CD4-positive, alpha-beta T cell treated with Interleukin-15 for 1 hour (primary cell): Measurements from ENCODE around the gene HARS1.
A peak's percentile ranks its signal among the peaks of the same experiment; 100 is the strongest.
"Not testable (repeated sequence)": the region's sequence is repeated elsewhere in the genome, so short reads cannot be mapped to it uniquely, and the experiment has no call there.

ENCODE experiments used
- DNase-seq: peaks from one replicate; pipeline ENCODE4 v3.0.0-alpha.2; 2020

The HARS1 gene

GRCh38 chr5:140674211-140674610 lies 17.0 kb downstream of the HARS1 start:
- DNase-seq: no peak

DNA sequence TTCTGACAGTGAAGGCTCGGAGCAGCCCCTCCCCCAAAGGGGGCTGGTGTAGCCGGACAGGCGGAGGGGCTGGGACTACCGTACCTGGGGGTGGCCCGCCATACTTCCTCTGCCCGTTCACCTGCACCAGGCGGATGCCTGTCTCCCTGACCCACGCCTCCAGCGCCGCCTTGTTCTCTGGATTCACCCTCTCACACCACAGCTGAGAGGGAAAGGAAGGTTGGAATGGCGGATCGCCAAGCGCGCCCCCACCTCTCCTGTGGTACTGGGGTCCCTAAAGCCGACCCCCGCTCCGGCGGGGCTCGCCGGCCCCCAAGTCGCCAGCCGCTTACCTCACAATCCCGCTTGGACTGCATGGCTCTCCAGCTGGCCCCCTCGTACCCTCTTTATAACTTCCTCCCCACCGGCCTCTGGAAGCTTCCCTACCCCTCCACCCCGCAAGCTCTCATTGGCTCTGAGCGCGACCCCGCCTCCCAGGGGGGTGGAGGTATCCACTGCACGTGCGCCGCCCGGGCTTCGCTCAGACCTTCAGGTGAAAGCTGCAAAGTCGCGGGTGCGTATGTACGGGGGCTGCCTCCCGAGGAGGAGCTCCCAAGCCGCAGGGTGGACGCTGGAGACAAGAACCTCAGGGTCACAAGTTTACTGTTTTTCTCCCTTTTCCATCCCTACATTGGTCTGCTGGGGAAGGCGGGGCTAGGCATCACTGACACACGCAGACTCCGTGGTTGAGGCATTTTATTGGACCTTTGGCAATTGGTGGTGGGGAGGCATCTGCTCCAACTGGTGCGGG lies 17.8 kb downstream of the HARS1 start, which contains the start of gene DND1:
DND1 (minus strand) TSS at position 390 of the 790 bp plus-strand sequence; CDS start at position 356, 34 bp downstream.
- no peak for DNase-seq

GRCh38 chr5:140672455-140673186 lies 18.5 kb downstream of the HARS1 start:
- no peak for DNase-seq

GRCh38 chr5:140671472-140672125 lies 19.6 kb downstream of the HARS1 start:
- DNase-seq: no peak

GRCh38 chr5:140671035-140671434 lies 20.1 kb downstream of the HARS1 start:
- DNase-seq: not testable (repeated sequence)

- peak; percentile 96 for DNase-seq
Observed at GRCh38 chr5:140664359-140665119, 26.6 kb downstream of the HARS1 start, which contains the start of gene WDR55. TSS of gene WDR55 (plus strand) at chr5:140664904. CDS start at chr5:140664913, 9 bp downstream.

- DNase-seq: no peak
Observed at GRCh38 chr5:140664030-140664358, 27.2 kb downstream of the HARS1 start.

DNA sequence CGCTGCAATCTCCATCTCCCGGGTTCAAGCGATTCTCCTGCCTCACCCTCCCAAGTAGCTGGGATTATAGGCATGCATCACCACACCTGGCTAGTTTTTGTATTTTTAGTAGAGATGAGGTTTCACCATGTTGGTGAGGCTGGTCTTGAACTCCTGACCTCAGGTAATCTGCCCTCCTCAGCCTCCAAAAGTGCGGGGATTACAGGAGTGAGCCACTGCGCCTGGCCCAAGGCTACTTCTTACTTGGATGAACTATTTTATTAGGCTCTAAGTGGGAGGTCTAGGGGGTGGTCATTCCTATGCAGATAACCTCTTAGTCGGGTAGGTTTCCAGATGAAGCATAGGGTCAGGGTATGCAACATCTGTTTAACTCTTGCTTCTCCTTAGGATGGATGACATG lies 30.8 kb downstream of the HARS1 start:
- DNase-seq: not testable (repeated sequence)

DNA sequence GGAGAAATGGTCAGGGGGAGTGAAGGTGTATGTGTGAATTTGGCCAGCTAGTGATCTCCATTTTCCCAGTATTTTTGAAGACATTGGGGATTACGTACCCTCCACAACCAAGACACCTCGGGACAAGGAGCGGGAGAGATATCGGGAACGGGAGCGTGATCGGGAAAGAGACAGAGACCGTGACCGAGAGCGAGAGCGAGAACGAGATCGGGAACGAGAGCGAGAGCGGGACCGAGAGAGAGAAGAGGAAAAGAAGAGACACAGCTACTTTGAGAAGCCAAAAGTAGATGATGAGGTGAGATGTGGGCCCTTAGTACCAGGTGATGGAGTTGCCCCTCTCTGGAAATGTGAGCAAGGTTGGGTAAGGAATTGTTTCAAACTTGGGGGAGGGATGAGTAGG lies 32.3 kb downstream of the HARS1 start:
- DNase-seq: no peak

- DNase-seq: no peak
Observed at GRCh38 chr5:140647042-140647419, 44.1 kb downstream of the HARS1 start.

GRCh38 chr5:140642718-140643117 lies 48.5 kb downstream of the HARS1 start:
- DNase-seq: no peak

GRCh38 chr5:140641716-140642115 lies 49.5 kb downstream of the HARS1 start:
- DNase-seq: no peak

GRCh38 chr5:140639148-140639981 lies 51.8 kb downstream of the HARS1 start, which contains the start of gene TMCO6:
TSS of gene TMCO6 (plus strand) at chr5:140639451. CDS start at chr5:140639528, 77 bp downstream.
- peak; percentile 97 for DNase-seq

DNA sequence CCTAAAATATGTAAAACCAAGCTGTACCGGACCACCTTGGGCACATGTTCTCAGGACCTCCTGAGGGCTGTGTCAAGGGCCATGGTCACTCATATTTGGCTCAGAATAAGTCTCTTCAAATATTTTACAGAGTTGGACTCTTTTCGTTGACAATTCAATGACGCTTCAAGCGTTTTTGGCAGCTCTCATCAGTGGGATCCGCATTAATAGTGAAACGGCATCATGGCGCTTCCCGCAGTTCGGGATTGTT lies 52.3 kb downstream of the HARS1 start:
- DNase-seq: not testable (repeated sequence)

DNA sequence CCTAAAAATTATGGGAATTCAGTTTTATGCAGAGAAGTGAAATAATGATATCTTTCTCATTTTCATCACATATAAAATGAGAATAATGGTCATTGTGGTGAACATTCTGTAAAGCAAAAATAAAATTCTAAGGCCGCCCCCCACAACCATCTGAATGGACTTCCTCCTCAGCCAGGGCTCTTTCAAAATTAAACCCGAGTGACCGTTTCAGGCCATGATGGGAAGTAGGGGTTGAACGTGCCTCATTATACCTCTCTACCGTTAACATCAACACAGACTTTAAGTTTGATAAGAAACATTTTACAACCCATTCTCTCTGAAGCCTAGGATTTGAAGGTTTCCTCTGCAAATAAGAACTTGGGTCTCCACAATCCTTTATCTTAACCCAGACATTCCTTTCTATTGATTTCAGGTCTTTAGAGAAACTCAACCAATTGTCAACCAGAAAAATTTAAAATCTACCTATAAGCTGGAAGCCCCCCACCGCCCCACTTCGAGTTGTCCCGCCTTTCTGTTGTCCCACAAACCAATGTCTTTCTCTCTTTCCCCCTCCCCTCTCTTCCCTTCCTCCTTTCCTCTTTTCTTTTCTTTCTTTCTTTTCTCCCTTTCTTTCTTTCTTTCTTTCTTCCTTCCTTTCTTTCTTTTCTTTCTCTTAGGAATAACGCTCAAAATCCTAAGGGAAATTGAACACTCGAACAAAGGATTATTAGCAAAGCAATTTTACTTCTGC lies 53.6 kb downstream of the HARS1 start:
- no peak for DNase-seq

DNA sequence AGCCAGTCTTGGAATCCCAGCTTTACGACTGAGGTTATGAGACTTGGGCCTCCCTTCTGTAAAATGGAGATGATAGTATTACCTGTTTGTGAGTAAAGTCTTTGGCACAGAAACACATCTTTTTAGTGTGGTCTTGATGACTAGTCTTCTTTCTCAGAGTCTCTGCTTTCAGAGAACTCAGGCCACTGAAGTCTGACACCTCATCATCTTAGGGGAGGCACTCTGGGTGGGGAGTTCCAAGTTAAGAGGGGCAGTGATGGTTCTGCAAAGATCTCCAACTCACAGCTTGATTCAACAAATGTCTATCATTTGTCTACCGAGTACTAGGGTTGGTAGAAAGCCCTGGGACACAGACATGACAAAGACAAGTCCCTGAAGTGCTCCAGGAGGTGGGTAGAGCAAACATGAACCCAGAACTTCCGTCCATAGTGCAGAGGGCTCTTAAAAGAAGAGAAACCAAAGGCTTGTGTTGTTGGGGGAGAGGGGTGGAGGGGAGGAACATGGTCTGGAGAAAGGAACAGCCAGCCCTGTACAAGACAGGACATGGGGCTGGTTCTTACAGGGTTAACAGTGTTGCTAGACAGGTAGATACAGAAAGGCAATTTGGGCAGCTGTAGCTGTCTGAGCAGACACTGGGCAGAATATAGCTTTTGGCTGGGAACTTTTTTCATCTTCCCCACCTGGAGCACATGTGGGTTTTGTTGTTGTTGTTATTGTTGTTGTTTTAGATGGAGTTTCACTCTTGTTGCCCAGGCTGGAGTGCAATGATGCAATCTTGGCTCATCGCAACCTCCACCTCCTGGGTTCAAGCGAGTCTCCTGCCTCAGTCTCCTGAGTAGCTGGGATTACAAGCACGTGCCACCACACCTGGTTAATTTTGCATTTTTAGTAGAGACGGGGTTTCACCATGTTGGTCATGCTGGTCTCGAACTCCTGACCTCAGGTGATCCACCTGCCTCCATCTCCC lies 55.6 kb downstream of the HARS1 start:
- no peak for DNase-seq

DNA sequence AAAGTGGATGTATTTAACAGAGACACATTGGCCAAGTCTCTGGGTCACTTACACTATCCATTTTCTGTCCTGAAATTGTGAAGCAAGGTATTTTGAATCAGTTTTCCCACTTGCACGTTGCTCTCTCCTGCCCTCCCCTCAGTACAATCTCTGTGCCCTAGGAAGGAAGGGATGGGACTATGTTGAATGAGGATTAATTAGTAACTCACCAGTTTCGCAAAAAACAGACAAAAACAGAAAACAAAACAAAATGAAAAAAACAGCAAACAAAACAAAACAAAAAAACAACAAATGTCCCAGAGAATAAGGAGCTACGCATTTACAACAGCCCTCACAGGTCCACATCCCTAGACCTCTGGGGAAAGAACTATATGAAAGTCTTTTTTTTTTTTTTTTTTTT lies 57.1 kb downstream of the HARS1 start:
- no peak for DNase-seq

DNA sequence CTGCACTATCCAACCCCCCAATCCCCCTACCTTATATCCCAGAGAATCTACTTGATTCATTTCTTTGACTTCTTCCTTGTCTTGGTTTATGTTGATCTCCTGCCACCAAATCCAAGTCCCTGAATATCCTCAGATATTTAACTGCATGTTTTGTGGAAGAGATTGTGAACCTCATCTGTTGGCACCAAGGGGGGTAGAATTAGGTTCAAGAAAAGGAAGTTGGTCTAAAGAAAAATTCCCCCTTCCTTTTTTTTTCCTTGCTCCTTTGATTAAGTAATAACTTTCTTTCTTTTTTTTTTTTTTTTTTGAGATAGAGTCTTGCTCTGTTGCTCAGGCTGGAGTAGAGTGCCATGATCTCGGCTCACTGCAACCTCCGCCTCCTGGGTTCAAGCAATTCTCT lies 57.7 kb downstream of the HARS1 start:
- no peak for DNase-seq

GRCh38 chr5:140633021-140633471 lies 58.1 kb downstream of the HARS1 start, which contains the start of gene CD14:
TSS of gene CD14 (minus strand) at chr5:140633175. CDS start at chr5:140633071, 104 bp downstream.
- peak; percentile 65 for DNase-seq
